CD4-positive, alpha-beta T cell treated with Interleukin-15 for 4 hours (primary cell): ENCODE results near the gene PIGV.

Source experiments
- DNase-seq: peaks from one replicate; pipeline ENCODE4 v3.0.0-alpha.2; 2020; ENCODE audit warnings: low spot score

Gene PIGV

DNA sequence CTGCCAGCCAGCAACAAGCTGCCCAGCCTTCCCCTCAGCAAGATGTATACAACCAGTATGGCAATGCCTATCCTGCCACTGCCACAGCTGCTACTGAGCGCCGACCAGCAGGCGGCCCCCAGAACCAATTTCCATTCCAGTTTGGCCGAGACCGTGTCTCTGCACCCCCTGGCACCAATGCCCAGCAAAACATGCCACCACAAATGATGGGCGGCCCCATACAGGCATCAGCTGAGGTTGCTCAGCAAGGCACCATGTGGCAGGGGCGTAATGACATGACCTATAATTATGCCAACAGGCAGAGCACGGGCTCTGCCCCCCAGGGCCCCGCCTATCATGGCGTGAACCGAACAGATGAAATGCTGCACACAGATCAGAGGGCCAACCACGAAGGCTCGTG lies 13.3 kb upstream of the PIGV start:
- DNase-seq = no peak

- no peak for DNase-seq
These were observed 12.1 kb upstream of the PIGV start for GRCh38 chr1:26775666-26776065.

DNA sequence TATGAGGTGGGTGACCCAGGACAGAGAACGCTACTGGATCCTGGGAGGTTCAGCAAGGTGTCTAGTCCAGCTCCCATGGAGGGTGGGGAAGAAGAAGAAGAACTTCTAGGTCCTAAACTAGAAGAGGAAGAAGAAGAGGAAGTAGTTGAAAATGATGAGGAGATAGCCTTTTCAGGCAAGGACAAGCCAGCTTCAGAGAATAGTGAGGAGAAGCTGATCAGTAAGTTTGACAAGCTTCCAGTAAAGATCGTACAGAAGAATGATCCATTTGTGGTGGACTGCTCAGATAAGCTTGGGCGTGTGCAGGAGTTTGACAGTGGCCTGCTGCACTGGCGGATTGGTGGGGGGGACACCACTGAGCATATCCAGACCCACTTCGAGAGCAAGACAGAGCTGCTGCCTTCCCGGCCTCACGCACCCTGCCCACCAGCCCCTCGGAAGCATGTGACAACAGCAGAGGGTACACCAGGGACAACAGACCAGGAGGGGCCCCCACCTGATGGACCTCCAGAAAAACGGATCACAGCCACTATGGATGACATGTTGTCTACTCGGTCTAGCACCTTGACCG lies 8.6 kb upstream of the PIGV start:
- DNase-seq = no peak

- no peak for DNase-seq
These were observed 7.3 kb upstream of the PIGV start for GRCh38 chr1:26780344-26780957.

GRCh38 chr1:26781206-26781825 lies 6.4 kb upstream of the PIGV start:
- no peak for DNase-seq

GRCh38 chr1:26782521-26783212 lies 5.1 kb upstream of the PIGV start:
- DNase-seq = no peak

DNA sequence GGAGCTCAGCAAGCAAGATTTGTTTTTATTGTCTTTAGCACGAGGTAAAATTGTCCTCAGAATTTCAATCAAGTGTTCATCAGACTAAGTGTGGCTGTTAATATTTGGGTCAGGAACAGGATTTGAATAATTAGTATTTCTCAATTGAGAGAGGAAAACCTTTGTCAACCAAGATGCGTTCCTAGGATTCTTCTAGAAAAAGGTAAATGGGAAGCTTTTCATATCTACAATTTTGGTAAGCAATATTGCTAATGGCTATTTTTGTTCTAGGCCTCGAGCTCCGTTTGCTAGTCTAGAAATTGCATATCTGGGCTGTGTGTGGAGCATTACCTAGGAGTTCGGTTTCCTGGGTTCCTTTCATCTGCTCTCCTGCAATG lies 4.1 kb upstream of the PIGV start:
- DNase-seq = no peak

DNA sequence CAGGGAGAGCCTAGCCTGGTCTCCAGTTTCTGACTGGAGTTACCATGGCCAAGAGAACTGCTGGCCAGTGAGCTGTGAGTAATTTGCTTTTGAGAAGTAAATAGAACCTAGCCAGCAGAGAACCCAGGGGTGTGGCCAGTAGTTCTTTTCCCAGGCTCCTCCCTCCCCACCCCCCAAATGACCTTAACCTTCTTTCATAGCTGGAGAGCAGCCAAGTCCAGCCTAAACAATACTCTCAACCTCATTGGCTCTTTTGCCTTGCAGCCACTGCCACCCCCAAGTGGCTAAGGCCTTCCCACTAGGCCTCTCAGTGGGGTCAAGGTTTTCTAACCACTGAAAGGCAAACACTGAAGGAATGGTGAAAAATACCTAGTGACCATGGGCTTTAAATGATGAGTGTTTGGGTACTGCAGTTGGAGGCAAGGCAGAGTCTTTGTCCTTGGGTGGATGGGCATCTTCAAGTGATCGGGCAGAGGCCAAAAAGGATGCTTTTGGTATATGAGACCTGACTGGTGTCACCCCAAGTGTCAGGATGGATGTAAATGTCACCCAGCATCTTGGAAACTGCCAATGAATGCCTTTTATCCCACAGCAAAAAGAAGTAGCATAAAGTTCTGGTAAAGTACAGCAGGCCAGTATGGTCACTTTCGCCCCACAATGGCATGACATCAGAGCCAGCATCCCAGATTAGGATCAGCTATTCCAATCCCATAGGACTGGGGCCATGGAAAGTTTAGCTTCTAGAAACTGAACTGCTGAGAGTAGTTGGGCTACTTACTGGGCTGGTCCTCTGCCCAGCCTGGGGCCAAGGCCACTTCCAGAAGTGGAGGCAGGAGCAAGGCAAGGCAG lies 3.5 kb upstream of the PIGV start:
- no peak for DNase-seq

DNA sequence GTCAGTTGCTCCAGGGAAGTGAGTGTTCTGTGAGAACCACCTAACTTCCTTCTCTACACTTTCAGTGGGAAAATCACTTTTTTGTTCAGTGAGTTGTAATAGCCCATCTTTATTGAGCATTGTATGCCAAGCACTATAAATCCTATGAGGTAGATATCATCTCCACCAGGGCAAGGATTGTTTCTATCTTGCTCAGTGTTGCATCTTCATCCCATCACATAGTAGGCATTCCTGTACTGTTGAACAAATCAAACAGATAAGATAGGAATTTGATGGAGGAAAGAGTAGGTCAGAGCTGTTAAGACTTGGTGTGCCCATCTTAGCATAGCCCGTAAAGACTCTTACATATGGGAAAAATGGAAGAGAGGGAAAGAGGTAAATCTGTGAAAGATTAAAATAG lies 2.9 kb upstream of the PIGV start:
- DNase-seq = no peak

- DNase-seq = no peak
These were observed 1.9 kb upstream of the PIGV start for GRCh38 chr1:26785611-26786436.

GRCh38 chr1:26786437-26787380 lies 1.0 kb upstream of the PIGV start:
- DNase-seq = peak; percentile 30

GRCh38 chr1:26787381-26787705 lies 407 bp upstream of the PIGV start:
- DNase-seq = peak; percentile 85

DNA sequence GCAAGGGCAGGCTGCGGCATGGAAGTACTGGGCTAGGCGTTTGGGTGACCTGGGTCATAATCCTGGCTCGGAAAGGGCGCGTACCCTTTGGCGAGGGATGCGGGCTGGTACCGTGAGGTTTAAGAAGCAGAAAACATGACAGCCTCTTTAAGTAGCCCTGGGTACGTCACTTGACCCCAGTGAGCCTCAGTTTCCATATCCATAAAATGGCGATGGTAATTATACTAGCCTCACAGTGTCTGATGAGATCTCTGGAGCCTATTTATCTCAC lies 700 bp downstream of the PIGV start:
- no peak for DNase-seq

DNA sequence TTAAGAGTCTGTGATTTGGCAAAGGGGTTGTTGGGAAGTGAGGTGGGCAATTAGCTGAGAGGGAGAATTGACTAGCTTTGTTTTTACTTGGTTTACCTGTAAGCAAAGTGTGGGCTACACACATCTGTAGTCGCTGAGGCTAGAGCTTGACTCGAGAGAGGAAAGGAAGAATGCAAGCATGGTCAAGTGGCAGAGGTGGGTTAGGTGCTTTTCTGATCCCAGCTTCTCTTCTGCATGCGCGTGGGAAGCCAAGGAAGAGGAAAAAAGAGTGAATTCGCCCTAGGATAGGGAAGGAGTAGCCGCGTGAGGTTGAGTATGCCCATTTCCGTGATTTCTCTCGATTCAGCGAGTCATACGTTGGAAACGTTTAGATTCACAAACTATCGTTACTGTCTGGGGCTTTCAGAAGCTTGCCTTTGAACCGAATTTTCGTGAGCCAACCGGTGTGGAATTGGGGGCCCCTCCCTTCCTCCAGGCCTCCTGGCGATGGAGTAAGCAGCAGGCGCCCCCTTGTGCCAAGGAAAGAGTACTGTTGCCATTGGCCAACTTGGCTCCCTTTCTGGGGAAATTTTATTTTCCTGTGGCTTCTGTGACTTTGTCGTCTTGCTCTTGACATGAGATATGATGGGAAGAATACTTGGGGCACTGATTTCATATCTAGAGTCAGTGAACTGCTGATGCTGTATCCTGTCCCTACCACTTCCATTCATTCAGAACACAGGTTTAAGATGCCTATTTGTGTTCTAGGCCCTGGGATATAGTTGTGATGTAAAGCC lies 1.3 kb downstream of the PIGV start:
- DNase-seq = peak; percentile 92

GRCh38 chr1:26789612-26789865 lies 1.8 kb downstream of the PIGV start:
- DNase-seq = no peak

GRCh38 chr1:26789931-26790330 lies 2.2 kb downstream of the PIGV start:
- no peak for DNase-seq

GRCh38 chr1:26790551-26790953 lies 2.8 kb downstream of the PIGV start:
- peak; percentile 68 for DNase-seq

DNA sequence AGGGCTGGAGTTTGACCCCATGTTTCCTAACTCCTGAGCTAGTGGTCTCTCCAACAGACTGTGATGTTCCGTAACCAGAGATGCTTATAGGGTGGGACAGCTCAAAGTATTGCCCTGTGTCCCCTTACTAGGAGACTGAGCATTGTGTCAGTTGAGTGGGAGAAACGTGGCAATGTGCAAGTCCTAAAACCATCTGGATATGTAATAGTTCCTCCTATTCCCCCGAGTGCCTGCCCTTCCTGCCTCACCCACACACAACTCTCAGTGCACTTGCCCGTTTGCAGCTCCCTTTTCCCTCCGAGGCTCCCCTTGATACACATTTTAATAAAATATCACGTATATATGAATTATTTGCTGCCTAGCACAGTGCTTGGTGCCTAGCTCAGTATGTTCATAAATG lies 3.4 kb downstream of the PIGV start:
- no peak for DNase-seq

- DNase-seq = no peak
These were observed 3.9 kb downstream of the PIGV start for GRCh38 chr1:26791626-26792025.

GRCh38 chr1:26792924-26793323 lies 5.2 kb downstream of the PIGV start:
- DNase-seq = no peak
